HepG2 (cell line): Measurements from ENCODE around the gene FUBP3. TPM values are rescaled to one million over a fixed set of nuclear protein-coding genes. Genes with fewer than 3 reads are reported as not detected.
A peak's percentile ranks its signal among the peaks of the same experiment; 100 is the strongest.

Experiments used
- ASH2L ChIP-seq: fragments of 300-600, 200-600 bp; sonication (generic); IDR thresholded peaks from 2 replicates; pipeline ENCODE4 v1.7.0; 2017; ENCODE audit warnings: low read depth, mild to moderate bottlenecking, moderate library complexity, mixed read lengths, low read length; ENCODE audit not compliant: insufficient read length
- BRF2 ChIP-seq: sonication (generic); formaldehyde crosslinking; IDR thresholded peaks from 2 replicates; pipeline ENCODE4 v1.8.1; 2022; ENCODE audit warnings: mild to moderate bottlenecking, missing genetic modification reagents
- CREM ChIP-seq, 2 experiments: sonication (generic) in 1 of 2; formaldehyde crosslinking in 1 of 2; IDR thresholded peaks; 2 replicates each; pipeline versions ENCODE4 v1.4.0 to v1.6.1; 2016 to 2020; ENCODE audit warnings: antibody characterized with exemption in 1 of 2, mild to moderate bottlenecking in 1 of 2, missing genetic modification reagents in 1 of 2
- ELF4 ChIP-seq: sonication (generic); formaldehyde crosslinking; IDR thresholded peaks from 2 replicates; pipeline ENCODE4 v1.5.0; 2020; ENCODE audit warnings: missing genetic modification reagents, mild to moderate bottlenecking, moderate library complexity, borderline replicate concordance
- HMG20B ChIP-seq: conservative IDR thresholded peaks from 2 replicates; pipeline ENCODE4 v1.6.1; 2016; ENCODE audit warnings: missing genetic modification reagents, missing compliant biosample characterization
- HNRNPK ChIP-seq: fragments of 200-400 bp; formaldehyde crosslinking; IDR thresholded peaks from 2 replicates; pipeline ENCODE4 v1.6.1; 2018; ENCODE audit warnings: low read length, low read depth, moderate library complexity, mild to moderate bottlenecking; ENCODE audit not compliant: poor library complexity, severe bottlenecking
- NPAS2 ChIP-seq: sonication (generic); formaldehyde crosslinking; IDR thresholded peaks from 2 replicates; pipeline ENCODE4 v1.8.0; 2022; ENCODE audit warnings: mild to moderate bottlenecking, missing genetic modification reagents, borderline replicate concordance
- POLR2G ChIP-seq: fragments of 200-400 bp; formaldehyde crosslinking; IDR thresholded peaks from 2 replicates; pipeline ENCODE4 v1.6.1; 2018; ENCODE audit warnings: mild to moderate bottlenecking, low read depth, low read length, moderate library complexity
- PRPF4 ChIP-seq: fragments of 200-400 bp; formaldehyde crosslinking; IDR thresholded peaks from 2 replicates; pipeline ENCODE4 v1.6.1; 2016; ENCODE audit warnings: low read length, low read depth; ENCODE audit not compliant: poor library complexity, severe bottlenecking
- RELA ChIP-seq: sonication (generic); formaldehyde crosslinking; IDR thresholded peaks from 2 replicates; pipeline ENCODE4 v1.4.0; 2020; ENCODE audit warnings: missing genetic modification reagents
- SNAPC5 ChIP-seq: sonication (generic); formaldehyde crosslinking; IDR thresholded peaks from 2 replicates; pipeline ENCODE4 v1.8.1; 2023; ENCODE audit warnings: mild to moderate bottlenecking, missing genetic modification reagents, borderline replicate concordance
- SOX5 ChIP-seq: IDR thresholded peaks from 2 replicates; pipeline ENCODE4 v1.6.1; 2016; ENCODE audit warnings: borderline replicate concordance
- SP2 ChIP-seq: sonication (generic); formaldehyde crosslinking; IDR thresholded peaks from 2 replicates; pipeline ENCODE4 v1.5.1; 2020; ENCODE audit warnings: mild to moderate bottlenecking, missing genetic modification reagents
- TBP ChIP-seq: sonication (generic); formaldehyde crosslinking; IDR thresholded peaks from 2 replicates; pipeline ENCODE4 v1.5.0; 2020; ENCODE audit warnings: missing genetic modification reagents
- ZFP37 ChIP-seq: sonication (generic); formaldehyde crosslinking; IDR thresholded peaks from 2 replicates; pipeline ENCODE4 v1.4.0; 2020; ENCODE audit warnings: missing genetic modification reagents, borderline replicate concordance
- ZNF143 ChIP-seq: sonication (generic); formaldehyde crosslinking; IDR thresholded peaks from 2 replicates; pipeline ENCODE4 v1.4.0; 2020; ENCODE audit warnings: missing genetic modification reagents
- ZNF558 ChIP-seq: sonication (generic); formaldehyde crosslinking; IDR thresholded peaks from 2 replicates; pipeline ENCODE4 v1.9.0; 2022; ENCODE audit warnings: mild to moderate bottlenecking, missing genetic modification reagents, borderline replicate concordance
- ZNF574 ChIP-seq: sonication (generic); formaldehyde crosslinking; IDR thresholded peaks from 2 replicates; pipeline ENCODE4 v1.4.0; 2020; ENCODE audit warnings: missing genetic modification reagents
- ZSCAN30 ChIP-seq: sonication (generic); formaldehyde crosslinking; IDR thresholded peaks from 2 replicates; pipeline ENCODE4 v1.5.0; 2020; ENCODE audit warnings: mild to moderate bottlenecking, missing genetic modification reagents
- polyA plus RNA-seq, 8 experiments: library from polyadenylated mRNA; depleted of rRNA in 3 of 8; stranded (reverse) in 7 of 8; unstranded in 1 of 8; fragments of >200 nt; fragmentation: Illumina TruSeq in 4 of 8; extraction: Trizol in 4 of 8; gene quantifications; 2 replicates each; pipeline versions ENCODE4 v1.2.1 to v1.2.3, GENCODE V29; 2011 to 2016; ENCODE audit warnings: low read depth in 4 of 8, missing spikeins in 1 of 8, mixed read lengths in 1 of 8; ENCODE audit not compliant: insufficient read depth in 1 of 8
- total RNA-seq, 5 experiments: library from RNA; depleted of rRNA; stranded (reverse); fragments of >200 nt; fragmentation: Illumina TruSeq; extraction: Trizol; gene quantifications; 2 replicates each; pipeline ENCODE4 v1.2.3, GENCODE V29; 2016; ENCODE audit warnings: low read depth in 1 of 5
- TF ChIP-seq, protein P1 (sequence below): sonication (generic); formaldehyde crosslinking; IDR thresholded peaks from 2 replicates; pipeline ENCODE4 v1.4.0; 2020; ENCODE audit warnings: missing genetic modification reagents, low read depth, mild to moderate bottlenecking, borderline replicate concordance
- TF ChIP-seq, protein P2 (sequence below): sonication (generic); formaldehyde crosslinking; IDR thresholded peaks from 2 replicates; pipeline ENCODE4 v1.4.0; 2020; ENCODE audit warnings: mild to moderate bottlenecking, low read depth, missing genetic modification reagents

The FUBP3 gene
- total and polyA plus RNA-seq, 2 of the 13 experiments (the other 11 are each of a cell fraction or from before 2014, with no cell fraction given), result 28.7 to 40.0 TPM

GRCh38 chr9:130680836-130681768 is 101.7 kb downstream of the FUBP3 start (continued):
- TF ChIP-seq, protein P1, sequence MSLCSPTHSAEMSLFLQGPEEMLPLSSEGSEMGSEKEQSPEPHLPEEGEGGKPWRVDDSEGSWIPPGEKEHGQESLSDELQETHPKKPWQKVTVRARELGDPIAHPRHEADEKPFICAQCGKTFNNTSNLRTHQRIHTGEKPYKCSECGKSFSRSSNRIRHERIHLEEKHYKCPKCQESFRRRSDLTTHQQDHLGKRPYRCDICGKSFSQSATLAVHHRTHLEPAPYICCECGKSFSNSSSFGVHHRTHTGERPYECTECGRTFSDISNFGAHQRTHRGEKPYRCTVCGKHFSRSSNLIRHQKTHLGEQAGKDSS, result peak; percentile 40; the same call in 1 of the 2 replicates
- TF ChIP-seq ZFP37 (peak; percentile 72; the same call in 1 of the 2 replicates), ASH2L (no peak), TBP (CRISPR knock-in tag) (no peak), SNAPC5 (peak; percentile 95), BRF2 (CRISPR knock-in tag) (peak; percentile 95), ZNF558 (CRISPR knock-in tag) (no peak; the same call in 1 of the 2 replicates), SOX5 (CRISPR knock-in tag) (peak; percentile 39; the same call in 1 of the 2 replicates), PRPF4 (no peak), HNRNPK (peak; percentile 73), ZNF574 (peak; percentile 80), CREM (IDR thresholded peaks at IDR 0.05) (no peak), CREM (CRISPR knock-in tag; IDR thresholded peaks at IDR 0.05) (no peak), RELA (no peak), HMG20B (CRISPR knock-in tag) (no peak), NPAS2 (CRISPR knock-in tag) (no peak), ELF4 (CRISPR knock-in tag) (no peak; the same call in 1 of the 2 replicates), ZSCAN30 (no peak), SP2 (CRISPR knock-in tag) (no peak), ZNF143 (CRISPR knock-in tag) (peak; percentile 59; the same call in 1 of the 2 replicates), POLR2G (peak; percentile 57)
- TF ChIP-seq, protein P2, sequence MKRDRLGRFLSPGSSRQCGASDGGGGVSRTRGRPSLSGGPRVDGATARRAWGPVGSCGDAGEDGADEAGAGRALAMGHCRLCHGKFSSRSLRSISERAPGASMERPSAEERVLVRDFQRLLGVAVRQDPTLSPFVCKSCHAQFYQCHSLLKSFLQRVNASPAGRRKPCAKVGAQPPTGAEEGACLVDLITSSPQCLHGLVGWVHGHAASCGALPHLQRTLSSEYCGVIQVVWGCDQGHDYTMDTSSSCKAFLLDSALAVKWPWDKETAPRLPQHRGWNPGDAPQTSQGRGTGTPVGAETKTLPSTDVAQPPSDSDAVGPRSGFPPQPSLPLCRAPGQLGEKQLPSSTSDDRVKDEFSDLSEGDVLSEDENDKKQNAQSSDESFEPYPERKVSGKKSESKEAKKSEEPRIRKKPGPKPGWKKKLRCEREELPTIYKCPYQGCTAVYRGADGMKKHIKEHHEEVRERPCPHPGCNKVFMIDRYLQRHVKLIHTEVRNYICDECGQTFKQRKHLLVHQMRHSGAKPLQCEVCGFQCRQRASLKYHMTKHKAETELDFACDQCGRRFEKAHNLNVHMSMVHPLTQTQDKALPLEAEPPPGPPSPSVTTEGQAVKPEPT, result 0 out of 2 replicates have a peak, but pooled peaks have one; percentile 31
